Heart left ventricle (tissue), 13 donors: Measurements from ENCODE around the gene OSGIN1.

Source experiments
- POLR2A ChIP-seq, 2 donors: fragments of 450-650 bp; IDR thresholded peaks; one replicate each; pipeline ENCODE4 v1.6.1; 2017; ENCODE audit warnings: antibody characterized with exemption in 2 of 2, mild to moderate bottlenecking in 2 of 2, moderate library complexity in 2 of 2
- TF ChIP-seq, protein P1 (sequence below), 12 donors: fragments of 200-600 bp; sonication (generic) in 4 of 12; IDR thresholded peaks; one replicate each; pipeline versions ENCODE4 v1.5.0 to v1.8.0; 2018 to 2022; ENCODE audit warnings: antibody characterized with exemption in 12 of 12, mild to moderate bottlenecking in 5 of 12
- donor health status: ischemic (EF 13 %, LVEDD 7.1; RV severe dilation, severe dysfunction).
- donor health status: DM: no; HTN: yes; CAD: no.
- donor health status: DM: no; HTN: no; CAD: no.
- donor health status: ischemic (EF 25% LVEDD 6.9; RV normal size, moderate dysfunction).
- donor health status: ischemic (EF 25% LVEDD 5.7; RV mildly dilated, moderate dysfunction).
- donor health status: ischemic (EF 35%, LVEDD 5.7; RV mildly dilated, moderate dysfunction).
- donor health status: nonischemic (EF 11% LVEDD 7.7; RV severe dilation, severe dysfunction).
- donor health status: DM: yes; HTN: yes; CAD: no.
- donor health status: PGD.
- donor health status: ischemic (EF 29% LVEDD 5.4; RV normal size, mild dysfunction).
- donor health status: nonischemic (EF 23%, LVEDD 6.1; RV moderate dilation, normal function).

DNA sequence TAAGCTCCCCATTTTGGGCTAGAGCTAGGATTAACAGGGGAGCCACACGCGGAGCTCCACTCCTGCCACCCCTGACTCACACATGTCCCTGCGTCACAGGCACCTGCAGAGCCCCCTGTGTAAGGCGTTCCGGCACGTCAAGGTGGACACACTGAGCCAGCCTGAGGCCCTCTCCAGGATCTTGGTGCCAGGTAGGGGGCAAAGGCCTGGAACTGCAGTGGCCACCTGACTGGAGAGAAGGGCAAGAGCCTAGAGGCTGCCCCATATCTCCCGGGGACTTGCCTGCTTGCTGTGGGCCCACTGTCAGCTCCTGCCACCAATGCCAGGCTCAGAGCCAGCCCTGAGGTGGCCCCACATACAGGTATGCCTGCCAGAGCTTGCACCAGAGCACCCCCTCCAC lies 48.7 kb downstream of the OSGIN1 start:
- TF ChIP-seq, protein P1, sequence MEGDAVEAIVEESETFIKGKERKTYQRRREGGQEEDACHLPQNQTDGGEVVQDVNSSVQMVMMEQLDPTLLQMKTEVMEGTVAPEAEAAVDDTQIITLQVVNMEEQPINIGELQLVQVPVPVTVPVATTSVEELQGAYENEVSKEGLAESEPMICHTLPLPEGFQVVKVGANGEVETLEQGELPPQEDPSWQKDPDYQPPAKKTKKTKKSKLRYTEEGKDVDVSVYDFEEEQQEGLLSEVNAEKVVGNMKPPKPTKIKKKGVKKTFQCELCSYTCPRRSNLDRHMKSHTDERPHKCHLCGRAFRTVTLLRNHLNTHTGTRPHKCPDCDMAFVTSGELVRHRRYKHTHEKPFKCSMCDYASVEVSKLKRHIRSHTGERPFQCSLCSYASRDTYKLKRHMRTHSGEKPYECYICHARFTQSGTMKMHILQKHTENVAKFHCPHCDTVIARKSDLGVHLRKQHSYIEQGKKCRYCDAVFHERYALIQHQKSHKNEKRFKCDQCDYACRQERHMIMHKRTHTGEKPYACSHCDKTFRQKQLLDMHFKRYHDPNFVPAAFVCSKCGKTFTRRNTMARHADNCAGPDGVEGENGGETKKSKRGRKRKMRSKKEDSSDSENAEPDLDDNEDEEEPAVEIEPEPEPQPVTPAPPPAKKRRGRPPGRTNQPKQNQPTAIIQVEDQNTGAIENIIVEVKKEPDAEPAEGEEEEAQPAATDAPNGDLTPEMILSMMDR (IDR thresholded peaks at IDR 0.05), result no peak
- no peak for TF ChIP-seq POLR2A (IDR thresholded peaks at IDR 0.05)
